Measurements from ENCODE around the gene RBPJ.

DNA sequence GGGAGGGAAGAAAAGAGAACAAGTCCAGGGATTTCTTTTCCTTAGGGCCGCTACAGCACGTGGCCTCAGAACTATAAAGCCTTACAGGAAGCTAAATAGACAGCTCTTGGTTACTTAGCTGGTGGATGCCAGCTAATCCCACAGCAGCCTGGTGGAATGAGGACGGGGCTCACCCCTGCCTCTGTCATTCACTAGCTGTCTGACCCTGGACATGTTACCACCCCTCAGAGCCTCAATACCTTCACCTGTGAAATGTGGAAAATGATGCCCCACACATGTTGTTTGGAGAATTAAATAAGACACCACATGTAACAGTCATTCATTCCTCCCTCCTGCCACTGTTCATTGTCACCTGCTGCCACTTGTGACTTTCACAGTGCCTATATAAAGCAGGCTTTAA is 153.7 kb downstream of the RBPJ start:
- TF ChIP-seq POLR2A (IDR thresholded peaks at IDR 0.05): no peak
- TF ChIP-seq CTCF (IDR thresholded peaks at IDR 0.05 in 8 of 11, conservative IDR thresholded peaks at IDR 0.05 in 3 of 11): no peak
- TF ChIP-seq POLR2AphosphoS5 (IDR thresholded peaks at IDR 0.05): no peak

Data from spleen (tissue), 7 donors.